GM19035 (cell line): ENCODE data around the gene DENND5B.

ENCODE experiments used
- ATAC-seq: cut with Tn5 transposase; IDR thresholded peaks from one replicate; pipeline ENCODE4 v1.9.1; 2021; ENCODE audit not compliant: unreplicated experiment

Gene DENND5B

DNA sequence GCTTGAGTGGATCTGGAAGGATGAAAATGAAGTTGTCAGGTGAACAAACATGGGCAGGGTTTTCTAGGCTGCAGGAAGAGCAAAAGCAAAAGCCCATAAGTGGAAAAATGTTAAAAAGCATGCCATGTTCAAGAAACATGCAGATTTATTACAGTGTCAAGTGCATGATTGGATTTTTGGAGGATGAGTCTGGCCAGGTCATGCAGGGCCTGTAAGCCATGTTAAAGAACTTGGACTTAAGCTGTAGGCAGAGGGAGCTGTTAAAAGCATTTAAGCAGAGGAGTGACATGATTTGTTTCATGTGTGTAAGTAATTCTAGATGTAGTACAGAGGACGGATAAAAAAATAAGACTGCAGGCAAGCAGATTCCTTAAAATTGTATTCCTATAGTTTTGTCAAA lies 248.7 kb downstream of the DENND5B start:
- ATAC-seq, result no peak

GRCh38 chr12:31339831-31340622 lies 250.9 kb downstream of the DENND5B start:
- ATAC-seq, result no peak

- no peak for ATAC-seq
These were observed 253.0 kb downstream of the DENND5B start for GRCh38 chr12:31337952-31338351.
